ENCODE measurements around the gene ITPRIPL2. TPM values are rescaled to one million over a fixed set of nuclear protein-coding genes. Genes with fewer than 3 reads are reported as not detected.
A peak's percentile ranks its signal among the peaks of the same experiment; 100 is the strongest.

ITPRIPL2 gene
- total RNA-seq, 1 experiment from 2014 or later: 67.9 TPM

DNA sequence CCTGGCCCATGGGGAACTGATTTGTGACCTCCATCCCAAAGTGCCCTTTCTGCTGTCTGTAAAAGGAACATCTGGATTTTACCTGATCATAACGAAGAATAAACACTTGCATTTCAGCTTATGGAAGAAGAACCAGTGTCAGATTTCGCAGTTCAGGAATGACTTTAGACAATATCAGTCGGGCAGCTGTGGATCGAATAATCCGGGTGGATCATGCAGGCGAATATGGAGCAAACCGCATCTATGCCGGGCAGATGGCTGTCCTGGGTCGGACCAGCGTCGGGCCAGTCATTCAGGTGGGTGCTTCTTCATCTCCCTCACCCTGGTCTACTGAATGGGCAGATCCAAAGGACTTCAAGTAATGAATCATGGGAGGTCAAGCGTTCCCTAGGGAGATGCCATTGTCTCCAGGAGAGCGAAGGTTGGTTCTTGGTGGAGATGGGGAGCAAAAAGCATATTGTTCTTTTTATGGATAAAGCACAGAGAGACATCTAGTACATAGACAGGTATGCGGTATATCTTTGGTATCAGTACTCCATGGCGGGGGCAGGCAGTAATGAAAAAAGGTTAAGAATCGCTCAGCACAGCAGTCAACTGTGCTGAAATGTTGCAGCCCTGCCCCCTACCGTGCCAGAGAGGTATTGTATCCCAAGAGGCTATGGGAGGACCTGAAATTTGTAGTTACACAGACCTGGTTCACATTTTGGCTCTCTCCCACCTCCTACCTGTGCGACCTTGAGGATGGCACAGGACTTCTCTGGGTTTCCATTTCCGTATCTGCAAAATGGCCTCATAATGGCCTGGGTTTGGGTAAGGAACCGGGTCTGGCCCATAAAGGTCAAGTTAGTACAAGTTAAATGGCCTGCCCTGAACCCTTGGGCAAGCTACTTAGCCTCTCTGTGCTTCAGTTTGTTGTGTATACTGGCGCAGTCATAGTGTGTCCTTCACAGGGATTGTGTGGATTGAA lies 41.7 kb upstream of the ITPRIPL2 start:
- POLR2A ChIA-PET: no interaction called here

More for the DNA sequence above, 41.7 kb upstream of the ITPRIPL2 start:
- intact Hi-C loops (cut with micrococcal nuclease): loop anchor here (1.0 to 2.0 kb wide), 2 partner anchors 89 to 271 kb away; partner anchors contain the start of genes ARL6IP1 and TMC7
- TF ChIP-seq TCF7L2 (IDR thresholded peaks at IDR 0.05; ENCODE audit: borderline replicate concordance, extremely low read depth, insufficient read depth, insufficient read length) (no peak), RAD21 (IDR thresholded peaks at IDR 0.05; ENCODE audit: low read depth) (peak; percentile 93)
- TF ChIP-seq, protein P1, sequence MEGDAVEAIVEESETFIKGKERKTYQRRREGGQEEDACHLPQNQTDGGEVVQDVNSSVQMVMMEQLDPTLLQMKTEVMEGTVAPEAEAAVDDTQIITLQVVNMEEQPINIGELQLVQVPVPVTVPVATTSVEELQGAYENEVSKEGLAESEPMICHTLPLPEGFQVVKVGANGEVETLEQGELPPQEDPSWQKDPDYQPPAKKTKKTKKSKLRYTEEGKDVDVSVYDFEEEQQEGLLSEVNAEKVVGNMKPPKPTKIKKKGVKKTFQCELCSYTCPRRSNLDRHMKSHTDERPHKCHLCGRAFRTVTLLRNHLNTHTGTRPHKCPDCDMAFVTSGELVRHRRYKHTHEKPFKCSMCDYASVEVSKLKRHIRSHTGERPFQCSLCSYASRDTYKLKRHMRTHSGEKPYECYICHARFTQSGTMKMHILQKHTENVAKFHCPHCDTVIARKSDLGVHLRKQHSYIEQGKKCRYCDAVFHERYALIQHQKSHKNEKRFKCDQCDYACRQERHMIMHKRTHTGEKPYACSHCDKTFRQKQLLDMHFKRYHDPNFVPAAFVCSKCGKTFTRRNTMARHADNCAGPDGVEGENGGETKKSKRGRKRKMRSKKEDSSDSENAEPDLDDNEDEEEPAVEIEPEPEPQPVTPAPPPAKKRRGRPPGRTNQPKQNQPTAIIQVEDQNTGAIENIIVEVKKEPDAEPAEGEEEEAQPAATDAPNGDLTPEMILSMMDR (IDR thresholded peaks at IDR 0.05 in 2 of 3, conservative IDR thresholded peaks at IDR 0.05 in 1 of 3; ENCODE audit: borderline replicate concordance in 1 of 3, insufficient read depth in 1 of 3, low read depth in 2 of 3, low read length in 2 of 3): peak; percentile 81 to 96 (median 85)
- Histone ChIP-seq H2AFZ (ENCODE audit: low read depth, low read length, poor library complexity, severe bottlenecking) (no peak overlapping the region), H3K9ac (ENCODE audit: low read length) (no peak overlapping the region), H3K4me3 (replicated peaks in 1 of 2; ENCODE audit: low read depth in 1 of 2, low read length in 2 of 2) (no peak overlapping the region), H3K27ac (ENCODE audit: low read depth, low read length) (no peak overlapping the region), H3K4me2 (ENCODE audit: low read length) (no peak overlapping the region), H3K9me2 (ENCODE audit: insufficient read depth) (no peaks in the 10 kb centered on the region), H3K4me1 (ENCODE audit: control insufficient read depth in 1 of 2, insufficient read depth in 2 of 2, low read length in 2 of 2) (peaks cover 0 to 10% of the 10 kb centered on the region in 2 experiments; a peak in 3 of 4 replicates), H3K79me2 (ENCODE audit: insufficient read depth, low read length) (peaks cover 5% of the 10 kb centered on the region; the same call in 1 of the 2 replicates), H3K36me3 (ENCODE audit: control insufficient read depth in 1 of 2, insufficient read depth in 2 of 2, low read length in 2 of 2) (0 out of 4 replicates have a peak, but pooled peaks cover 0 to 3% of the 10 kb centered on the region in 2 experiments), H3K9me3 (ENCODE audit: control insufficient read depth in 1 of 2, insufficient read depth in 1 of 2, low read depth in 1 of 2, low read length in 2 of 2) (no peaks in the 10 kb centered on the region), H3K27me3 (ENCODE audit: insufficient read depth, low read length) (no peaks in the 10 kb centered on the region), H4K20me1 (ENCODE audit: insufficient read depth) (no peaks in the 10 kb centered on the region)
- ChIA-PET RAD21 (ENCODE audit: low non-redundant PET in 1 of 2, low total read pairs in 2 of 2, uncharacterized antibody in 2 of 2, unreplicated experiment in 2 of 2) (interaction anchor here (0.5 to 0.9 kb wide), 2 partner anchors 89 to 90 kb away, joined by 3 read pairs; no protein-coding TSS in a partner anchor), CTCF (interaction anchor here (1.0 to 1.3 kb wide), 2 partner anchors 89 to 271 kb away, joined by 3 to 6 read pairs; partner anchors contain the start of genes ARL6IP1 and TMC7)
- BruUV-seq (replicated peaks): no TSS peak
- DNase-seq (ENCODE audit: low read depth, low spot score) (peak; percentile 47), ATAC-seq (peak; percentile 37)

Data from HCT116 (cell line).